NCI-H146 (cell line): ENCODE results near the gene NAA35.
"Not testable (repeated sequence)": the region's sequence is repeated elsewhere in the genome, so short reads cannot be mapped to it uniquely, and the experiment has no call there.

Experiments
- DNase-seq: peaks from one replicate; lab custom pipeline; 2025; lab: John Stamatoyannopoulos, UW

The NAA35 gene

DNA sequence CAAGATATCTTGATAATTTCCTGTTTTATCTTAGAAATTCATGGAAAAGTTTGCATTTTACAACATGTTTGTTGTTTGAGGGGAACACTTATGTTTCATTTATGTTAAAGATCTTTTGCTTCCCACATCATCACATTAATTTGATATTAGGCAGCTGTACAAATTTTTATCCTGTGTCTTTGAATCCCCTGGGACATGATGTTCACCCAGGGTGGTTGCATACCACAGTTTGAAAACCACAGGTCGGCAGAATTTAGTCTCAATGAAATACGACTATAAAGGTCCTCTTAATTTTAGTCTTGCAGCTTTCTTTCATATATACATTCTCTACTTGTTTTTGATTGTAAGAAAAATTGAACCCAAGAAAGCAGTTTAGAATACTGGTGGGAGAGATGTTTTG is 3.7 kb downstream of the NAA35 start:
- DNase-seq: no peak

DNA sequence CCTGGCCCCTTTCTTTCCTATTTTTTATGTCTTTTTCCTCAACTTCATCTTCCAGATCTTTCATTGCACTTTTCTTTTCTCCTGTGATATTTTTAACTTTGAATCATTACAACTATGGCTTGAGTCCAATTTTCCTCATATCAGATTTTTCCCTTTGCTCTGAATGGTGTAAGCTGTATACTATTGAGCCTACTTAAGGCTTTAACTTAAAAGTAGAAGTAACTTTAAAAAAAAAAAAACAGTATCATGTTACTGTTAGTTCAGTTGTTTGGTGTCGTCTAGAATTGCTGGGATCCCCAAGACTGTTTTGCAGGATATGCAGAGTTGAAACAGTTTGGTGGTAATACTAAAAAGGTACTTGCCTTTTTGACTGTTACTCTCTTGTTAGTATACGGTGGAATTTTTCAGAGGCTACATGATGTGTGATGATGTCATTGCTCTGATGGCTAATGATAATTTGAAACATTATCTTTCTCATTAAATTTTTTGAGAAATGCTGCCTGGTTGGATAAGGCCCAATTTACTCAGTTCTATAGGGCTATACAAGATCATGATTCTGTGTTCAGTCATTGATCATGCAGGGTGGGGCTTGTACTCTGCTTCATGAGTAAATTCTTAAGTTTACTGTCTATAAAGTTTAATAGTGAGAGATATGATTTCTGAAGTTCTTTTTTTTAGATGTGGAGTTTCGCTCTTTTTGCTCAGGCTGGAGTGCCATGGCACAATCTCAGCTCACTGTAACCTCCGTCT is 8.8 kb downstream of the NAA35 start:
- DNase-seq: no peak

DNA sequence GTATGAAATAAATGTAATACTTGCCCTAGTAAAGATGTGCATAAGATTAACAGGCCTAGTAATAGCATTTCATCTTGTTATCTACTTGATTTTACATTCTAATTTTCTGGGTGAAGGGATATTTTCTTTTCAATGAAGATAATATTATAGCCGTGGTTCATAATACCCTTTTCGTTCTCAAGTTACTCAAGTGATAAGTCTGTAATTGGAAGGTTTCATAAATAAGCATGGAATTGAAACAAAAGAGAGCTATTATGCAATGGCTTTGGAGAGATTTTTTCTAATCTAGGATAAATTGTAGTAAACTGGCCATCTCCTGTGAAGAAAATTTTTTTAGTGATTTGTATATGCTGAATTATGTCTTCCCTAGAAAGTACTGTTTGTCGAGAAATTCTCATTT is 19.0 kb downstream of the NAA35 start:
- no peak for DNase-seq

DNA sequence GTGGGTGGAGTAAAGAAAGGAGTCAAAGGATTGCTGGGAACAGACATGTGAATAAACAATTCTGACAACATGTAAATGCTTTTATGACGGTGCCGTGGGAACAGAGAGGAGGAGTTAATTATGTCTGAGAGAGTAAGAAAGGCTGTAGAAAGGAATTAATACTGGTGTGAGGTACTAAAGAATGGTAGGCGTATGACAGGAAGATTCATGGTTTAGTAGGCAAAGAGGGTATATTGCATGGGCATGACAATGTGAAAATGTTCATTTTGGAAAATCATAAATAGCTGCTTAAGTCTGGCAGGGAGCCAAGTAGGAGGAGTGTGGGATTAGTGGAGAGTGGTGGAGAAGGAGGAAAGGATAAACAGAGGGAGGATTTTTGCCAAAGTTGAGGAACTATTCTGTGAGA is 19.7 kb downstream of the NAA35 start:
- no peak for DNase-seq

DNA sequence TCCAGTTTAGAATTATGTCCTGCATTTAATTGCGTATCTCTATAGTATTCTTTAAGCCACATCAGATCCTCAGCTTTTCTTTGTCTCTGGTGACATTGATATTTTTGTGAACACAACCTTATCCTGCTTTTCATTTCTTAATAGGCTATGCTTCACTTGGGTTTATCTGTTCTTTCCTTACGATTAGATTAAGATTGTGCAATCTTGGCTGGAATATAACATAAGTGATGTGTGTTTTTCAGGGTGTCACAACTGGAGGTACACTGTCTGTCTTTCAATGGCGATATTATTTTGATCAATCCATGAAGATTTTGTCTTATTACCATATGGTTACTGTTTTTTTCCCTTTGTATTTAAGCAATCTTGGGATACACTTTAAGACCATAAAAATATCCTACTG is 23.6 kb downstream of the NAA35 start:
- DNase-seq: no peak

DNA sequence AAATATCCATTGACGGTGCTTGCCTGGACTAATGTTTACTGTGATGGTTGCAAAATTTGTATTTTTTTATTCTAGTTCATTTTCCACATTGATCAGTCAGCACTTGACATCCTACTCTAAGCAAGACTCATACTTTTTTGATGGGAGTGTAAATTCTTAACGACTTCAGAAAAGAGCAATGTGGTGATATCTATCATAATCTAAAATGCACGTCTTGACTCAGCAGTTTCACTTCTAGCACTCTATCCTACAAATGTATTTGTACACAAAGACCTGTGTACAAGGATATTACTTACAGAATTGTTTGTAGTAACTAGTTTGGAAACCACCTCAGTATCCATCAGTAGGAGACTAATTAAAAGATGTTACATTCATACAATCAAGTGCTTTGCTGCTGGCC is 24.0 kb downstream of the NAA35 start:
- DNase-seq: no peak

DNA sequence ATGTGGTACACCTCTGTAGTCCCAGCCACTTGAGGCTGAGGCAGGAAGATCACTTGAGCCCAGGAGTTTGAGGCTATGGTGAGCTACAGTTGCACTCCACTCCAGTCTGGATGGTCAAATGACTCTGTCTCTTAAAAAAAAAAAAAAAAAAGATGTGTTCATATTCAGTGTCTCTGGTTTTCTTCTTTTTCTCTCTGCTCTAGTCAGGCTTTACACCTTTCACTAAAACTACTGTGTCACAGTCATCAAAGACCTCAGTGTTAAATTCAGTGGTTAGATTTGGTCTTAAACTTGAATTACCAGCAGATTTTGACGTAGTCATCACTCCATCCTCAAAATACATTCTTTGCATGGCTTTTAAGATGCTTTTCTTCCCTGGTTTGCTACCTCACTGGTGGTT is 28.8 kb downstream of the NAA35 start:
- no peak for DNase-seq

DNA sequence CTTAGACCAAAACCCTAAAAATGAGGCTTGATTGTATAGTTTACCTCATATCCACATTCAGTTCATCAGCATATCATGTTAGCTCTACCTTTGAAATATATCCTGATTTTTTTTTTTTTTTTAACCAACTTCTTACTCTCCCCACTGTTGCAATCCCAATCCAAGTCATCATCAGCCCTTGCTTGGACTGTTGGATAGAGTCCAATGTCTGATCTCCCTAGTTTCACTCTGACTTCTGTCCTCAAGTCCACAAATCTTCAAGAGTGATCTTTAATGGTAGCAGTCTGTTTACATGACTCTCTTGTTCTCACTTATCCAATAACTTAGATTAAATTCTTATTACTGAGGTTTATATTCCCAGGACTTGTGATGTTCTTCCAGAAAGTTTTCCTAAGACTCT is 30.8 kb downstream of the NAA35 start:
- no peak for DNase-seq

DNA sequence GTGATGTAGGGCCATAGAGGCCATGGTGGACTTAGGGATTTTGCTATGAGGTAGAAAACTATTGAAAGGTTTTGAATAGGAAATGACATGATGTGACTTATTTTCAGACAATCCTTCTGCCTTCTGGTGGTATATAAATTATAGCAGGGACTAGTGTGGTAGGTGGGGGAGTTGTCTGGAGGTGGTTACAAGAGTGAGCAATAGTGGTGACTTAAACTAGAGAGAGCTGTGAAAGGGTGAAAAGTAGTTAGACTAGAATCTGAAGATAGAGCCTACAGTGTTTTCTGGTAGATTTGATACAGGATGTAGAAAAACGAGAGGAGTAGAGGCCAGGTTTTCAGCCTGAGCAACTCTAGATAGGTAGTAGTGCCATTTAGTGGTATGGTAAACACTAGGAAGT is 32.3 kb downstream of the NAA35 start:
- DNase-seq: no peak

DNA sequence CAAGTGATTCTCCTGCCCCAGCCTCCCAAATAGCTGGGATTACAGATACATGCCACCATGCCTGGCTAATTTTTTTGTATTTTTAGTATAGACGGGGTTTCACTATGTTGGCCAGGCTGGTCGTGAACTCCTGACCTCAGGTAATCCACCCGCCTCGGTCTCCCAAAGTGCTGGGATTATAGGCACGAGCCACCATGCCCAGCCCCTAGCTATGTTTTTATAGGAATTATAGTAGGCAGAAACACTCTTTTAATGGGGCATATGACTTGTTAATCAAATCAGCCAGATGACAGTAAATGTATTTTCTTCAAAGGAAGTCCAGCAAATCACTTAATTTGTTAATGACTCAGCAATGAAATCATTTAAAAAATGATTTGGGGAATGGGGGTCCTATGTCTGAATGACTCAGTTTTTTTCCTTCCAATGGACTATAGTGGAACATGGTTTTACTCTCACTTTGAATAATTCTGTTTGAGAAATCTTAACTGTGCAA is 33.2 kb downstream of the NAA35 start:
- DNase-seq: not testable (repeated sequence)

DNA sequence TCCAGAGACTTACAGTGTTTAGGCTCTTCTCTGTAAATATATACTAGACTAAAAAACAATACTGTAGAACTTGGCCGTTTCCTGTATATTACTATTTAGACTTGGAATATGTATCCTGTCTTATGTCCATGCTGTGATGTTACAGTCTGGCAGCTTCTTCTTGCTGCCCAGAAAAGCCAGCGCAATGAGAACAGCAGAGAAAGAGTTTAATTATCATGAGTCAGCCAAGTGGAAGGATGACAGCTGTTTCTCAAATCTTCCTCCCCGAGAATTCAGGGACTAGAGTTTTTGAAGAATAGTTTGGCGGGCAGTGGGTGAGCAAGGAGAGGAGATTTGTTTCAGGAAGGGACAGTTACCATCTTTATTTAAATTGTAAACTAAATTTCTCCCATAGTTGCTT is 37.5 kb downstream of the NAA35 start:
- DNase-seq: no peak

DNA sequence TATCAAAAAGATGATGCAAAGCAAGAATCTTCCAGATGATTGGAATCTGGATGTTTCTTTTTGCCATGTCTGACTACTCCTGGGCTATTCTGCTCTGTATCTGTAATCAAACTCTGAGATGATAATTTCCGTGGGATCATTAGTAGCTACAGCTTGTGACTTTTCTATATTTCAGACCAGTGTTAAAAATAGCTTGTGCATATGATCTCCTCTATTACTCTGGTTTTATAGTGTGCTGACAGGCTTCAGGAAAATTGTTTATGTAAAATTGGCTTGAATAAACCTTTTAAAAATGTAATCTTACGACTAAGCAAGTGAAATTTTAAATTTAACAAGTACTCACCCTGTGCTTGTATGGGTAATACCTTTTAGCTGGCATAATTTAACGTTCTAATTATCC is 40.4 kb downstream of the NAA35 start:
- DNase-seq: no peak

DNA sequence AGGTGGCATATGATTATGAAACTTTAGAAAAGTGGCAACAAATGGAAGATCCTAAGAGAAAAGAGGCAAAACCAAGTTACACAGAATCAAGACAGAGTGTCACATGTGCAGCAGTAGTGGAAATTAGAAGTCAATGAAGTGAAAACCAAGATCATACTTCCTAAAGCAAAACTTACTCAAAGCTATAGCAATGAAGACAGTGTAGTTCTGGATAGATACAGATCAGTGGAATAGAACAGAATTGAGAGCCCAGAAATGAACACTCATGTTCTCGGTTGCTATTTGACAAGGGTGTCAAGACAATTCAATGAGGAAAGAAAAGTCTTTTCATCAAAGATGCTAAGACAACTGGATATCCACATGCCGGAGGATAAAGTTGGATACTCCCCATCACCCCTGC is 43.5 kb downstream of the NAA35 start:
- no peak for DNase-seq

DNA sequence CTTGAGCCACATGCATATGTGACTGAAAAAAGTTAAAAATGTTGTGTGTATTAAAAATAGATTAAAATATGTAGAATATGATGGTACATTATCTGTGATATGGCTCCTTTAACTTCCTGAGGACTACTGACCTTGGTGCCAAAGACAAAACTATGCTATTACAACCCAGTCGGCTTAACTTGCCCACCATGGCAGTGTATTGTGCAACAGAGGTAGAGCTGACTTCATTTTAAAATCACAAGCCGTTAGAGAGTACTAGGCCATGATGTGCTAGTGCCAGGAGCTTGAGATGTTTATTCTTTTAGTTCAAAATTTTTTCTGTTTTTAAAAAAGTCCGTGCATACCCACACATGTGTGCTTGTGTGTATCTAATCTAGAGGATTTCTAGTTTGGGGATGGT is 46.3 kb downstream of the NAA35 start:
- DNase-seq: no peak

DNA sequence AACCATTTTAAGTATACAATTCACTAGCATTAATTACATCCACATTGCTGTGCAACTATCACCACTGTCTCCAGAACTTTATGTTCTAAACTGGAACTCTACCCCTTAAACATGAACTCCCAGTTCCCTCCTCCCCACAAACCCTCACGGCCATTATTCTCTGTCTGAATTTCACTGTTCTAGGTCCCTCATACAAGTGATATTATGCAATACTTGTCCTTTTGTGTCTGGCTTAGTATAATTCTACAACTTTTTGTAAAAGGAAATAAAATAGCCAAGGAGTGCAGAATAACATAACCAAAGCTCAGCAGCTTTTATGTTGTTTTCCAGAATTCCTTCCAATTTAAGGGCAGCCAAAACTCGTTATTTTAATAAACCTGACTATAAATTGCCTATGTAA is 53.2 kb downstream of the NAA35 start:
- no peak for DNase-seq

DNA sequence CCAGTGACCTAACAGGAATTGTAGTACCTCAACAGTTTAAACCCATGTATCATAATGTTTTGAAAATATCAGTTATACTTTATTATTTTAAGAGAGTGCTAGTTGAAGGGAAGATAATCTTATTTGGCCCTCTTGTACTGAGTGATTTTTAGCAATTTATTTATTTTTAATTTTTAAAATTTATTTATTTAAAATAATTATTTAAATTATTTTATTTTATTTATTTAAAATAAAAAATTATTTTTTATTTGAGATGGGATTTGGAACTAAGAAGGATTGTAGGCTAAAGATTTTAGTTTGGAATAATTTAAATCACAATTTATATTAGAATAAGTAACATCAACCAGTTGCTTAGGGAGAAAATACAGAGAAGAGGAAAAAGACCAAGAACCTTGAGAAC is 54.2 kb downstream of the NAA35 start:
- DNase-seq: no peak

DNA sequence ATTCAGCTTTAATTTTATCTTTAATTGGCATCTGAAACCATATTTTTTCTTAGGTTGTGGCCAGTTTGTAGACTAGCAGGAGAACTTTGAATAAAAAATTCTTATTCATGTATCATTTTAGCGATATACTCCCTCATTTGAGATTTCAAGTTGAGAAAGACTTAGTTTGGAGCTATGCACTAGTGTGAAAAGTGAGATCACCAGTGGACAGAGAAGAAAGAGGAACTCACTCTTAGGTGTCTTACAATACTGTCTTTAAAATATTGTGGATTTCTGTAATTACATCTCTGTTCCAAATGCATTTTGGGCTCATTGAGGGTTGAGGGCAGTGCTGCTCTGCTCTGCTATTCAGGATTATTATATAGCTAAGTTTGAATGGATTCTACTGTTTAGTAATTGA is 54.7 kb downstream of the NAA35 start:
- no peak for DNase-seq

DNA sequence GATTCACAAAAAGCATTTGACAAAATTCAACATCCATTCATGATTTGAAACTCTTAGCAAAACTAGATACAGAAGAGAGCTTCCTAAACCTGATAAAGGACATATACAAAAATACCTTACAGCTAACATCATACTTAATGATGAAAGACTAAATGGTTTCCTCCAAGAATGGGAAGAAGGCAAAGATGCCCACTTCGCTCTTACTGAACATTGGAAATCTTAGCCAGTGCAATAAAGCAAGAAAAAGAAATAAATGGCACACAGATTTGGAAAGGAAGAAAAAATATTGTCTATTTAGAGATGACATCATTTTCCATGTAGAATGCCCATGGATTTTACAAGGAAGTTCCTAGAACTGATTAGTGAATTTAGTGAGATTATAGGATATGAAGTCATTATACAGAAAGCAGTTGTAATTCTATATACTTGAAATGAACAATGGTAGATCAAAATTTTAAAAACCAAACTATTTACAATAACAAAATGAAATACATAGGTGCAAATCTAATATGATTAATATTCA is 64.4 kb downstream of the NAA35 start:
- DNase-seq: no peak

DNA sequence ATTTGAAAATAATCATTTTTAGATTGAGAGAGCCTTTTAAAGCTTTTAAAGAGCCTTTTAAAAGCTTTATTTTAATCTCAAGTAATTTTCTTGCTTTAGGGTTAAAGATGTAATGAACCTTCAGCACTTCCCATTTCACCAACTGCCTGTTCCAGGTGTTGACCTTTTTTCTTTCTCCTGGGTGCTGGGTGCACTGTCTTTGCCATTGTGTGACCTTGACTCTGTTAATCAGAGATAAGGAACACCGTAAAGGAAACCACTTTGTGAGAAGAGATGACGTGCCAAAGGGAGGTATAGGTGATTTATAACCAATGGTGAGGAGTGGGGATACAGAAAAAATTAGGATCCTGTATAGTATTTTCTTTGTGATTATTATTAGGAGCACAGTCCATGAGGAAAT is 68.2 kb downstream of the NAA35 start:
- DNase-seq: peak; percentile 50

DNA sequence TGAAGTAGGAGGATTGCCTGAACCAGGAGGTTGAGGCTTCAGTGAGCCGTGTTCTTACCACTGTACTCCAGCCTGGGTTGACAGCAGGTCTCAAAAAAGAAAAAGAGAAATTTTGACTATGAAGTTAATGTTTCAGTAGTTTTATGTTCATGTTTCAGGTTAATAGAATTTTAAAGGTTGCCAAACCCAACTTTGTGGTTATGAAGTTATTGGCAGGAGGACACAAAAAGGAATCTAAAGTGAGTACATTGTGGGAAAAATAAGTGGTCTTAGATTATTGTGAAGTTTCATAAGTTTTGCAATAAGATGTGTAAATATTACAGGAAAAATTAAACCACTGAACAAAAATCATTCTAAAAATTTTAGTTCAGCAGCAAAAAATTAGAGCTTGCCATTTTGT is 79.8 kb downstream of the NAA35 start:
- DNase-seq: no peak

DNA sequence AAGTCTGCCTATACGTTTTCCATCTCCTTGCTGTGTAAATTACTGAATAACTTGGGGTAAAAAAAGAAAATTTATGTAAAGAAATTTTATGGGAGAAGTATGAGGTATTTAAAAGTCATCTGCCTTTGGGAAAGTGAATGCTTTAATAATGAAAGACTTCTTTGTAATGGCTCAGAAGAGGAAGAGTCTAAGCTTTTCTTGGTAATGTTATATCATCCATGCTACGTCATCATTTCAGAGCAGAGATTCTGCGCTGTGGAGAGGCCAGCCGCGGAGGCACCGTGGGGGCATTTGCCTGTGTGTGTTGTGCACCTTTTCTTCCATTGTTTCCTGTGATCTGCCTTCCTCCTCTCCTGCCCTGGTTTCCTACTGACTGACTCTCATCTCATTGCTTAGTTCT is 80.2 kb downstream of the NAA35 start:
- DNase-seq: no peak

DNA sequence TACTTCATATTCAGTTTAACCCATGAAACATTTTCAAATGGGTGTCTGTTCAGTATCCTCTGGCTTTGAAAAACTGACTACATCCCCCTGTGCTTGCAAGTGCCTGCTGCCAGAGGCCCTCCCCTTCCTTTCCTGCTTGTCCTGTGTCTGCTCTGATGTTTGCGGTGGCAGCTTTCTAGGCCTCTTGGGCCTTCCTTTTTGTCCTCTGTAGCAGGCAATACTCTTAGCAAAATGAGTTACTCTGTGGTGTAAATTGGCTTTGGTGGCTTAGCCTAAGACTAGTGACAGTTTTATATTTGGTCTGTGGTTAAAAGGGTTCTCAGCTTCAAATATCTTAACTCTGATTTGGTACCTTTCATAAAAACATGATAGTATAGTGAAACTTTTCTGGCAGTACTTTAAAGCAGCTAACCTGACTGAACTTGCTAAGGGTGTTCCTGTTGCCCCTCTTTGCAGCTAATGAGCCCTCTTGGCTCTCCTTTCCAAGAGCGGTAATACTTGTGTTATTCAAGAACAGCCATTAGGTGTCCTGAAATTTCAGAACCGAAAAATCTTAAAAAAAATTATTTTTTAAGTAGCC is 81.8 kb downstream of the NAA35 start:
- no peak for DNase-seq

DNA sequence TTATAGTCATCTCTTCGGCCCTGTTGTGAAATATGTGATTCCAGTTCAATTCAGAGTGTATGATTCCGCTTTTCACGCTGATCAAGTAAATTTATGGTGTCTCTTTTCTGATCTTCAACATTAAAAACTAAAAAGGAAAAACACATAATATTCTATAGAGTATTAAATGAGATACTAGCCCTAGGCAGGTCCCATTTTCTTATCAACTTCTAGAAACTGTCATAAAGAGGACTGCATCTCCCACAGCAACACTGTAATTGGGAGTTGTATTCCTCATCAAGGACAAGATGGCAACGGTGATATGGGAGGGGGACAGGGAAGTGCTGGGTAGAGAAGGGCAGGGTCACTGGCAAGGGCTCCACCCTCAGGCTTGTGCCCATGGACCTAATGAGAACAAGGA is 86.8 kb downstream of the NAA35 start:
- no peak for DNase-seq
